Panc1 (cell line): ENCODE results near the gene TMEM192. TPM values are rescaled to one million over a fixed set of nuclear protein-coding genes. Genes with fewer than 3 reads are reported as not detected.
"Not testable (repeated sequence)": the region's sequence is repeated elsewhere in the genome, so short reads cannot be mapped to it uniquely, and the experiment has no call there.

Experiments
- ATAC-seq: fragments of 200-7000 bp; cut with Tn5 transposase; 2 replicates; pipeline ENCODE4 v1.9.1; 2020; ENCODE audit warnings: mild to moderate bottlenecking, moderate library complexity
- BruUV-seq: library from RNA; stranded (reverse); fragments of 400-500 nt; replicated peaks from 2 replicates; lab custom pipeline; 2021; lab: Mats Ljungman, UMichigan
- CTCF ChIA-PET: fragments of 300-600 bp; sonication (Branson Sonifier 250); formaldehyde crosslinking; loops from one replicate; lab custom pipeline; 2022; ENCODE audit warnings: antibody characterized with exemption; lab: Charles Lee
- POLR2A ChIA-PET: fragments of 300-600 bp; sonication (Branson Sonifier 250); formaldehyde crosslinking; loops from one replicate; lab custom pipeline; 2022; ENCODE audit warnings: antibody characterized with exemption; lab: Charles Lee
- DNase-seq: peaks from one replicate; pipeline ENCODE4 v3.0.0-alpha.2; 2010; ENCODE audit warnings: low read depth, low spot score
- H3K27ac ChIP-seq: 2 replicates; pipeline ENCODE4 v1.5.1; 2011; ENCODE audit warnings: mild to moderate bottlenecking, low read length, inconsistent platforms
- H3K27me3 ChIP-seq: fragments of 200-500 bp; sonication (Bioruptor generic); 2 replicates; pipeline ENCODE4 v1.6.0; 2014; ENCODE audit warnings: low read length, inconsistent platforms; ENCODE audit not compliant: control insufficient read depth, insufficient read depth
- H3K36me3 ChIP-seq: fragments of 200-500 bp; sonication (Bioruptor generic); 2 replicates; pipeline ENCODE4 v1.5.1; 2014; ENCODE audit warnings: inconsistent platforms, mild to moderate bottlenecking, low read length, moderate library complexity; ENCODE audit not compliant: control insufficient read depth, insufficient read depth
- H3K4me1 ChIP-seq: 2 replicates; pipeline ENCODE4 v1.5.1; 2011; ENCODE audit warnings: inconsistent platforms, mild to moderate bottlenecking, low read length, moderate library complexity; ENCODE audit not compliant: control insufficient read depth, insufficient read depth
- H3K4me3 ChIP-seq, 2 experiments: 2 replicates each; pipeline ENCODE4 v1.5.1; 2011 to 2012; ENCODE audit warnings: low read depth in 2 of 2, low read length in 2 of 2, mild to moderate bottlenecking in 2 of 2, inconsistent platforms in 1 of 2, moderate library complexity in 1 of 2
- H3K9me3 ChIP-seq: fragments of 200-500 bp; sonication (Bioruptor generic); 2 replicates; pipeline ENCODE4 v1.5.1; 2014; ENCODE audit warnings: low read depth, mild to moderate bottlenecking, inconsistent platforms, low read length, moderate library complexity; ENCODE audit not compliant: control insufficient read depth, insufficient read depth
- CTCF ChIP-seq: fragments of 450-650 bp; IDR thresholded peaks from 2 replicates; pipeline ENCODE4 v1.5.1; 2017; ENCODE audit warnings: mild to moderate bottlenecking
- POLR2AphosphoS5 ChIP-seq: IDR thresholded peaks from 2 replicates; pipeline ENCODE4 v1.6.1; 2012; ENCODE audit warnings: mild to moderate bottlenecking, low read depth, low read length, moderate library complexity
- REST ChIP-seq, 2 experiments: IDR thresholded peaks; 2 replicates each; pipeline ENCODE4 v1.6.1; 2011 to 2012; ENCODE audit warnings: low read depth in 2 of 2, control low read depth in 1 of 2, low read length in 1 of 2, mild to moderate bottlenecking in 1 of 2, moderate library complexity in 1 of 2; ENCODE audit not compliant: insufficient read depth in 1 of 2
- SIN3A ChIP-seq: IDR thresholded peaks from 2 replicates; pipeline ENCODE4 v1.6.1; 2012; ENCODE audit warnings: low read depth, mild to moderate bottlenecking, low read length, moderate library complexity, borderline replicate concordance; ENCODE audit not compliant: insufficient read depth
- TCF7L2 ChIP-seq: IDR thresholded peaks from 2 replicates; pipeline ENCODE4 v1.6.1; 2011; ENCODE audit warnings: mild to moderate bottlenecking, low read depth, low read length, inconsistent platforms
- in situ Hi-C: cut with HindIII; loops from 2 replicates; pipeline ENCODE4 v1.10.0; 2016; ENCODE audit warnings: low sequenced_read_pairs, low pct_unique_long_range_greater_than_20kb
- intact Hi-C: fragments of 100-400 bp; cut with micrococcal nuclease; formaldehyde crosslinking; loops from one replicate; pipeline ENCODE4 v1.10.0; 2022; ENCODE audit not compliant: unreplicated experiment
- total RNA-seq: library from RNA; stranded (reverse); gene quantifications from one replicate; pipeline ENCODE4 v1.2.1, GENCODE V29; 2021; ENCODE audit not compliant: unreplicated experiment

The TMEM192 gene
- total RNA-seq, 1 experiment from 2014 or later = 7.2 TPM

- ATAC-seq, H3K27ac ChIP-seq, H3K36me3 ChIP-seq, in situ Hi-C loops, H3K4me1 ChIP-seq, BruUV-seq, DNase-seq, intact Hi-C loops, POLR2A ChIA-PET, CTCF ChIA-PET, H3K4me3 ChIP-seq, H3K27me3 ChIP-seq, H3K9me3 ChIP-seq: not testable (repeated sequence)
Measured at GRCh38 chr4:165125869-165126499, 13.3 kb upstream of the TMEM192 start.

GRCh38 chr4:165124488-165124887 lies 11.8 kb upstream of the TMEM192 start:
- ChIA-PET POLR2A (no interaction called here), CTCF (no interaction called here)
- in situ Hi-C loops (no loop called here), intact Hi-C loops (no loop called here)
- Histone ChIP-seq H3K4me3 (no peak overlapping the region), H3K9me3 (no peaks in the 10 kb centered on the region), H3K27ac (no peak overlapping the region), H3K36me3 (no peaks in the 10 kb centered on the region), H3K27me3 (no peaks in the 10 kb centered on the region), H3K4me1 (no peaks in the 10 kb centered on the region)
- DNase-seq (no peak), ATAC-seq (no peak)
- no TSS peak for BruUV-seq
- TF ChIP-seq POLR2AphosphoS5 (no peak), TCF7L2 (no peak), CTCF (no peak), SIN3A (no peak), REST (IDR thresholded peaks at IDR 0.05; ENCODE audit: insufficient read depth in 1 of 2, low read depth in 2 of 2, low read length in 1 of 2) (no peak)

GRCh38 chr4:165118256-165118909 lies 5.7 kb upstream of the TMEM192 start:
- Histone ChIP-seq H3K9me3 (no peaks in the 10 kb centered on the region), H3K27me3 (no peaks in the 10 kb centered on the region), H3K4me1 (no peaks in the 10 kb centered on the region), H3K36me3 (no peaks in the 10 kb centered on the region), H3K27ac (no peak overlapping the region), H3K4me3 (no peak overlapping the region)
- in situ Hi-C loops (no loop called here), intact Hi-C loops (no loop called here)
- BruUV-seq = no TSS peak
- CTCF ChIA-PET = no interaction called here
- TF ChIP-seq TCF7L2 = no peak
- no peak for TF ChIP-seq CTCF
- no peak for TF ChIP-seq REST (IDR thresholded peaks at IDR 0.05; ENCODE audit: insufficient read depth in 1 of 2, low read depth in 2 of 2, low read length in 1 of 2)
- no peak for TF ChIP-seq SIN3A
- no peak for TF ChIP-seq POLR2AphosphoS5
- DNase-seq (no peak), ATAC-seq (no peak)
- POLR2A ChIA-PET = no interaction called here
